HEK293 (cell line): ENCODE results near the gene CCDC40.
A peak's percentile ranks its signal among the peaks of the same experiment; 100 is the strongest.

ENCODE experiments used
- CTCF ChIP-seq: fragments of 450-650 bp; formaldehyde crosslinking; IDR thresholded peaks from 2 replicates; pipeline ENCODE4 v1.5.1; 2016; ENCODE audit warnings: missing biosample characterization, missing genetic modification characterization
- KLF1 ChIP-seq: fragments of 450-650 bp; formaldehyde crosslinking; IDR thresholded peaks from 2 replicates; pipeline ENCODE4 v1.5.1; 2016; ENCODE audit warnings: missing biosample characterization, missing genetic modification characterization
- SCRT1 ChIP-seq: fragments of 450-650 bp; formaldehyde crosslinking; IDR thresholded peaks from 2 replicates; pipeline ENCODE4 v1.5.1; 2016; ENCODE audit warnings: missing biosample characterization, missing genetic modification characterization, borderline replicate concordance
- SP2 ChIP-seq: fragments of 450-650 bp; formaldehyde crosslinking; IDR thresholded peaks from 2 replicates; pipeline ENCODE4 v1.5.1; 2016; ENCODE audit warnings: missing biosample characterization, missing genetic modification characterization
- ZNF133 ChIP-seq: fragments of 450-650 bp; formaldehyde crosslinking; IDR thresholded peaks from 2 replicates; pipeline ENCODE4 v1.5.1; 2016; ENCODE audit warnings: missing biosample characterization, missing genetic modification characterization
- ZNF169 ChIP-seq: fragments of 450-650 bp; formaldehyde crosslinking; IDR thresholded peaks from 2 replicates; pipeline ENCODE4 v1.5.1; 2016; ENCODE audit warnings: missing biosample characterization, missing genetic modification characterization
- ZNF174 ChIP-seq: fragments of 450-650 bp; formaldehyde crosslinking; IDR thresholded peaks from 2 replicates; pipeline ENCODE4 v1.5.0; 2017; ENCODE audit warnings: missing biosample characterization, mild to moderate bottlenecking, missing genetic modification characterization
- ZNF26 ChIP-seq: fragments of 450-650 bp; formaldehyde crosslinking; IDR thresholded peaks from 2 replicates; pipeline ENCODE4 v1.5.1; 2016; ENCODE audit warnings: missing biosample characterization, missing genetic modification characterization
- ZNF335 ChIP-seq: fragments of 450-650 bp; formaldehyde crosslinking; conservative IDR thresholded peaks from 2 replicates; pipeline ENCODE4 v1.5.1; 2016; ENCODE audit warnings: missing biosample characterization, missing genetic modification characterization
- ZNF510 ChIP-seq: fragments of 450-650 bp; formaldehyde crosslinking; IDR thresholded peaks from 2 replicates; pipeline ENCODE4 v1.5.1; 2018; ENCODE audit warnings: mild to moderate bottlenecking, missing genetic modification characterization, missing biosample characterization; ENCODE audit not compliant: insufficient replicate concordance
- ZNF785 ChIP-seq: fragments of 450-650 bp; formaldehyde crosslinking; IDR thresholded peaks from 2 replicates; pipeline ENCODE4 v1.5.1; 2016; ENCODE audit warnings: missing biosample characterization, missing genetic modification characterization
- ZSCAN30 ChIP-seq: fragments of 450-650 bp; IDR thresholded peaks from 2 replicates; pipeline ENCODE4 v1.5.1; 2018; ENCODE audit warnings: missing biosample characterization, mild to moderate bottlenecking, missing genetic modification characterization, moderate library complexity

- no peak for TF ChIP-seq CTCF (tag by site-specific recombination)
- TF ChIP-seq ZNF133 (tag by site-specific recombination): no peak
- TF ChIP-seq ZNF510 (tag by site-specific recombination): no peak
- TF ChIP-seq KLF1 (tag by site-specific recombination): peak; percentile 70
- peak; percentile 69; the same call in 1 of the 2 replicates for TF ChIP-seq ZSCAN30
- no peak for TF ChIP-seq ZNF26 (tag by site-specific recombination)
- TF ChIP-seq SCRT1 (tag by site-specific recombination): no peak
- 0 out of 2 replicates have a peak, but pooled peaks have one; percentile 23 for TF ChIP-seq ZNF785 (tag by site-specific recombination)
- TF ChIP-seq ZNF335: peak; percentile 77
- TF ChIP-seq ZNF169 (tag by site-specific recombination): no peak
- TF ChIP-seq ZNF174 (tag by site-specific recombination): no peak
- no peak for TF ChIP-seq SP2 (tag by site-specific recombination)
Measured at GRCh38 chr17:79993390-79994227, 42.8 kb upstream of the CCDC40 start.
